GM21447 (cell line): ENCODE data around the gene ABCC11.
"Not testable (repeated sequence)": the region's sequence is repeated elsewhere in the genome, so short reads cannot be mapped to it uniquely, and the experiment has no call there.

Experiments
- ATAC-seq: cut with Tn5 transposase; IDR thresholded peaks from one replicate; pipeline ENCODE4 v1.9.1; 2021; ENCODE audit not compliant: unreplicated experiment

The ABCC11 gene

GRCh38 chr16:48203974-48204824 lies 43.1 kb downstream of the ABCC11 start:
- ATAC-seq: no peak

GRCh38 chr16:48201515-48202201 lies 45.7 kb downstream of the ABCC11 start:
- no peak for ATAC-seq

- ATAC-seq: no peak
Observed at GRCh38 chr16:48197294-48197693, 50.0 kb downstream of the ABCC11 start.

- no peak for ATAC-seq
Observed at GRCh38 chr16:48194828-48195556, 52.3 kb downstream of the ABCC11 start.

DNA sequence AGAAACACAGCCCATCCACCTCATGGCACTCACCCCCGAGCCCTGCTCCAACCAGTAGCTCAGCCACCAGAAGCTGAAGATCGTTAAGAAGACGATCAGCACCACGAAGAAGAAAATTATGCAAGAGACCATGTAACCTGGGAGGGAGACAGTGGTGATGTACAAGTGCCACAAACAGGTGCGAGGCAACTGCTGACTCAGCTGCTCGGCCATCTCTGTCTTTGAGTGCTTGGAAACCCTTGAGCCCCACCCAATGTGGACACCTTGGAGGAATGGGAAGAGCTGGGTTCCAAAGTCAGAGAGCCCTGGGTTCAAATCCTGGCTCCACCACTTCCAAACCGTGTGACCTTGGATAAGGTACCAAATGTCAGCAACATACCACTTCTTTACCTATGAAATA lies 53.5 kb downstream of the ABCC11 start:
- no peak for ATAC-seq

DNA sequence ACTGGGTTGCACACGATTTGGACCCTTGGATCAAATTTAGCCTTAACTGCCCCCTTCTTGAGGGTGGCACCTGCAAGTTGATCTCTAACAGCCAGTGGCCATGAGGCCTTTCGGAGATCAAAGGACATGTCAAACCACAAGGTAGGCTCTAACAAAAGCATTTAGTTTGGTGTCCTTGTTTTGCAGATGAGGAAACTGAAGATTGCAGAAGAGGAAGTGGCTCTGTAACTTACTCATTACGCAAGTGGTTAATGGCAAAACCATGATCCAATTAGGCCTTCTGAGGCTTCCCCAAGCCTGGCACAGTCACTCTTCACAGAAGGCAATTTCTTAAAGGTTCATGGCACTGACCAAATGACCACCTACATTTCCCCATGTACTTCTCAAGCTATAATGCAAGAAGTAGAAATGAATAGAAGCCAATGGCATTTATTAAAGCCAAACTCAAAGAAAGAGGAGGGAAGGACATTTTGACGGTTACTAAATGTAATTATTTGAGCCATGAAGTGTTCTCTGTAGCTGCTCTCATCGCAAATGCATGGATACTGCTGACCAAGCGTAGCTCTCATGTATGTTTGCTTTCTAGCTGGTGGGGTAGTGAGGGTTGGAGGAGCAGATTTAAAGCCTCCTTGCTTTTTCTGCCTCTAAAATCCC lies 58.8 kb downstream of the ABCC11 start:
- ATAC-seq: peak; percentile 97

GRCh38 chr16:48187779-48188178 lies 59.6 kb downstream of the ABCC11 start:
- no peak for ATAC-seq

GRCh38 chr16:48184681-48185080 lies 62.7 kb downstream of the ABCC11 start:
- ATAC-seq: no peak

DNA sequence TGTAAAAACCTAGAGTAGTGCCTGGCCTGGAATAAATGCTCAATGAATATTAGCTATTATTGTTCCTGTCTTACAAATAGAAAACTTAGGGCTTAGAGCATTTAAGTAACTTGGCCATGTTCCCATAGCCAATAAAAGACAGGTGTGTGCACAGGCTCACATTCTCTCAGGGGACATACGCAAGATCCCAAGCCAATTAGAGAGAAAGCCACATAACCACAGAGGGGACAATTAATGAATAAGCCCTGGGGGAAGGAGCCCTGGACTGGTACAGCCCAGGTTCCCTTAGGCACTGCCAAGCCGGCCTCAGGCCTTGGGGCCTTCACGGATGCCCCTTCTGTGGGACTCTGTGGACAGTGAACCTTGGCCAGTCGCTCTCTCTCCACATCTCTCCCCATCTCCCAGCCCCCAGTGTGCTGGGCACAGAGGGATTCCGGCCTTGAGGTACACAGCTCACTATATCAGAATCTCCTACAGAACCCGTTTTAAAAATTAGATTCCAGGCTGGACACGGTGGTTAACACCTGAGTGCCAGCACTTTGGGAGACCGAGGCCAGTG lies 64.3 kb downstream of the ABCC11 start:
- ATAC-seq: no peak

DNA sequence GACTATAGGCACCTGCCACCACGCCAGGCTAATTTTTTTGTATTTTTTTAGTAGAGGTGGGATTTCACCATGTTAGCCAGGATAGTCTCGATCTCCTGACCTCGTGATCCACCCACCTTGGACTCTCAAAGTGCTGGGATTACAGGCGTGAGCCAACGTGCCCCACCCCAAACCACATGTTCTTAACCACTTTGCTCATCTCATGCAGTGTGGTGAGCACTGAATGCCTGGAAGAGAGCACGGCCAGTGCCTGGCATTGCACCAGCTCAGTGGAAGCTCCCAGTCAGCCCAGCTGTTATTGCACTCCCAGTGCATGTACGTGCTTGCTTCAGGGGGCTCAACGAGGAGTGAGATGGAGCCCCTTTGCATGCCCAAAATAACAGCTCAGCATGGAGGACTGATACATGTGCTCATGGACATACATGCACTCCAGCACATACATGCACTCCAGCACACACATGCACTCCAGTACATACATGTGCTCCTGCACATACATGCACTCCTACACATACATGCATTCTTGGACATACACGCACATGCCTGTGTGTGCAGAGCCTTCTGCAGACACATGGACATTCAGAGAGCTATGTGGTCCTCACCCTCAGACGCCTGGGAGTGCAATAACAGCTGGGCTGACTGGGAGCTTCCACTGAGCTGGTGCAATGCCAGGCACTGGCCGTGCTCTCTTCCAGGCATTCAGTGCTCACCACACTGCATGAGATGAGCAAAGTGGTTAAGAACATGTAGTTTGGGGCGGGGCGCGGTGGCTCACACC lies 65.4 kb downstream of the ABCC11 start:
- ATAC-seq: not testable (repeated sequence)

- no peak for ATAC-seq
Observed at GRCh38 chr16:48180868-48181480, 66.4 kb downstream of the ABCC11 start.

DNA sequence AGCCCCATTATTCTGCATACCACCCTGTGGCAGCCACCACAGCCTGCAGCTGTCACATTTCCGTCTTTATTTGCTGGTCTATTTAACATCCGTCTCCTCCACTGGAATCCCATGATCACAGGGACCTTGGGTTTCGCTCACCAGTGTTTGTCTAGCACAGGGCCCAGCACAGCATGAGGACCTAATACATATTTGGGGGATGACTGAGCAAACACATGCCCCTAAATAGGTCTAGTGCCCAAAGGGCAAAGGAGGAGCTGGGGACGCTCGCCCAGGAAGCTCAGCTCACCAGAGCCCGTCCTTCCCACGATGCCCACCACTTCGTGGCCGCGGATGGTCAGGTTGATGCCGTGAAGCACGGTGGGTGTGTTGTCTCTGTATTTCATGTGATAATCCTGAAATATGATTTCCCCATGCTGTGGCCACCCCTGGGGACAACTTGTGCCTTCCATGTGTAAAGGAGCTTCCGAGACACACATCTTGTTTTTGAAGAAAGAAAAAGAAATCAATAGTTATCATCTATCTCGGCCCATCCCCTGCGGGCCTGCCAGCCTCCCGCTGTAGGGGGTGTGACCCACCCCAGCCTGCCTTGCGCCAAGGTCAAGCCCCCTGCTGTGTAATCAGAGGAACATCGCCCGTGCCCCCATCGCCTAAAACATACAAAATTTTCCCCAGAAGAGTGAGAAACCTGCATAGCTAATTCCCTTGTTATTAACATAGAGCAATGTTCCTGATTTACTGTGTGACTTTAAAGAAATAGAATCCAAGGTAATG lies 70.5 kb downstream of the ABCC11 start:
- no peak for ATAC-seq

DNA sequence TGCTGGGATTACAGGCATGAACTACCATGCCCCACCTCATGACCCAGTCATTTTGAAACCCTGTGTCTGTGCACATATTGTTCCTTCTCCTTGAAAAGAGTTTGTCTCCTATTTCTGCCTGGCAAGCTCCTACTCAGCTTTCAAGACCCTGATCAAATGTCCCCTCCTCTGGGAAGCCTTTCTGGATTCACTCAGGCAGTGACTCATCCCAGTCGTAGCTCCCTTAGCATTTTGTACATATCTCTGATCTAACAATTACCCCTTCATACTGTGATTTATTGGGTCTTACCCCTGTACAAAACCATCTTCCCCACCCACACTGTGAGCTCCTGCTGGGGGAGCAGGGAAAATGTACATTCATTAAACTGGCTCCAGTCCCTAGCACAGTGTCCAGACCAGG lies 73.5 kb downstream of the ABCC11 start:
- ATAC-seq: no peak

DNA sequence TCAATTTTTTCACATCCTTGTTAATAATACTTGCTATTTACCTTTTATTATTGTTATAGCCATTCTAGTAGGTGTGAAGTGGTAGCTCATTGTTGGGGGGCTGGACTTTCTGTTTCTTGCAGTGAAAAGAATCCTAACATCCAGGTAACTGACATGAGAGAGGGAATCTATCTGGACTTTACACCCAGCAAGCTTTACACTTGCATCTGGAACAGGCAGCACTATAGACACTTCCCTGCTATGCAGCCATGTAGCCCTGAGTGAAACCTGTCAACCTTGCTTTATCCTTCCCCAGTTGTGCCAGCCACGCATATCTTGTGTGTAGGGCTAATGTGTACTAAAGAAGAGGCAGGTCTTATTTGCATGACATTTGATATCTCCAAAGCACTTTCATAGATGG lies 74.7 kb downstream of the ABCC11 start:
- no peak for ATAC-seq

GRCh38 chr16:48169896-48170295 lies 77.4 kb downstream of the ABCC11 start:
- no peak for ATAC-seq

- no peak for ATAC-seq
Observed at GRCh38 chr16:48168075-48168474, 79.3 kb downstream of the ABCC11 start.

GRCh38 chr16:48166617-48167016 lies 80.7 kb downstream of the ABCC11 start:
- ATAC-seq: not testable (repeated sequence)

GRCh38 chr16:48165961-48166578 lies 81.3 kb downstream of the ABCC11 start:
- ATAC-seq: no peak
